ENCODE data around the gene EGF. TPM values are rescaled to one million over a fixed set of nuclear protein-coding genes. Genes with fewer than 3 reads are reported as not detected.
A peak's percentile ranks its signal among the peaks of the same experiment; 100 is the strongest.

EGF gene
- polyA plus RNA-seq, 3 donors from 2014 or later: 0.11 TPM; not detected in 2

DNA sequence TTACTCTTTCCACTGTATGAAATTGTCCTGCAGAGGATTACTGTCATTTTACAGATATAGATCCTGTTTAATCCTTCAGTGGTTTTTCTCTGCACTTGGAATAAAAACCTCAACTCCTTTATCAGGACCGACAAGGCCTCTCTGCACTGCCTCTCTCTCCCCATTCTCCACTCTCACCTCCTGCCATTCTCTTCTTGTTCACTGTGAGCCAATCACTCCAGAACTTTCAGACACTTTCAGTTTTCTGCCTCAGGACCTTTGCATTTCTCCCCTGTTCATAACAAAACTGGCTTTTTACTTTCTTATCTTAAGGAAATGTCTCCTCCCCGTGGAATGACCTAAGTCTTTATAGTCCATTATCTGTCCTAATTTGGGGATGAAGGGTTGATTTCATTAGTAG is 148.4 kb downstream of the EGF start:
- Mint-ChIP-seq H3K27me3 (ENCODE audit: low read depth in 3 of 3) (no peaks in the 10 kb centered on the region), H3K4me1 (peaks cover 61 to 71% of the 10 kb centered on the region in 2 donors), H3K4me3 (peak overlapping the region; percentile 64 to 95 (median 80)), H3K9me3 (no peaks in the 10 kb centered on the region), H3K27ac (peak overlapping the region; percentile 85 to 96 (median 90)), H3K36me3 (peaks cover 0 to 4% (median 0%) of the 10 kb centered on the region in 3 donors)
- DNase-seq: no peak

Other genes starting within 250 kb of the EGF start
- gene CASP6, start 209.4 kb upstream of the EGF start, polyA plus RNA-seq: 10 to 100 TPM; 15.5 to 22.6 (median 17.9) TPM
- 10 to 100 TPM; 29.9 to 42.6 (median 33.9) TPM for gene PLA2G12A, start 182.8 kb upstream of the EGF start, polyA plus RNA-seq
- not detected for gene CFI, start 110.9 kb upstream of the EGF start, polyA plus RNA-seq
- gene GAR1, start 97.1 kb upstream of the EGF start, polyA plus RNA-seq: 10 to 100 TPM in 2 of 3 donors, 1 to 10 TPM in 1; 5.2 to 17.6 (median 10.8) TPM
- gene RRH, start 84.9 kb upstream of the EGF start, polyA plus RNA-seq: under 1 TPM in 1 of 3 donors, not detected in 2; 0.16 TPM
- gene LRIT3, start 64.8 kb upstream of the EGF start, polyA plus RNA-seq: not detected